B cell (primary cell): ENCODE measurements around the gene KRIT1. TPM values are rescaled to one million over a fixed set of nuclear protein-coding genes. Genes with fewer than 3 reads are reported as not detected.

Experiments used
- ATAC-seq: fragments of 200-7000 bp; cut with Tn5 transposase; one replicate; pipeline ENCODE4 v1.10.0; 2021; ENCODE audit warnings: low read depth, mild to moderate bottlenecking, moderate number of reproducible peaks, moderate library complexity
- CTCF ChIA-PET: fragments of 350-600 bp; sonication (Branson Sonifier 250); formaldehyde crosslinking; loops from one replicate; lab custom pipeline; 2021; ENCODE audit warnings: antibody characterized with exemption, inconsistent platforms; lab: Charles Lee
- POLR2A ChIA-PET: fragments of 350-600 bp; sonication (Branson Sonifier 250); formaldehyde crosslinking; loops from one replicate; lab custom pipeline; 2021; ENCODE audit warnings: antibody characterized with exemption; lab: Charles Lee
- DNase-seq: peaks from one replicate; pipeline ENCODE4 v3.0.0; 2013
- H2AFZ ChIP-seq: 2 replicates; pipeline ENCODE4 v1.6.1; 2012; ENCODE audit warnings: mild to moderate bottlenecking, low read depth, low read length; ENCODE audit not compliant: insufficient read depth, poor library complexity, severe bottlenecking
- H3K27ac ChIP-seq, 2 donors: 1 replicate in 1 of 2; 2 replicates in 1 of 2; pipeline ENCODE4 v1.5.1; 2012 to 2013; ENCODE audit warnings: low read length in 2 of 2, mild to moderate bottlenecking in 2 of 2, moderate library complexity in 1 of 2
- H3K27me3 ChIP-seq, 4 experiments: fragments of 200-600 bp in 1 of 4; sonication (generic) in 1 of 4; replicated peaks in 1 of 4; 1 replicate in 2 of 4; 2 replicates in 2 of 4; pipeline versions ENCODE4 v1.6.1 to v1.7.0; 2013 to 2016; ENCODE audit warnings: low read length in 3 of 4, mild to moderate bottlenecking in 2 of 4, mixed read lengths in 1 of 4, moderate library complexity in 1 of 4; ENCODE audit not compliant: insufficient read depth in 4 of 4, control insufficient read depth in 3 of 4; ENCODE audit errors: control extremely low read depth in 1 of 4
- H3K36me3 ChIP-seq, 2 experiments: replicated peaks in 1 of 2; 1 replicate in 1 of 2; 2 replicates in 1 of 2; pipeline versions ENCODE4 v1.6.1 to v1.7.1; 2013; ENCODE audit warnings: low read length in 1 of 2; ENCODE audit not compliant: insufficient read depth in 2 of 2, control insufficient read depth in 1 of 2; ENCODE audit errors: control extremely low read depth in 1 of 2, extremely low read depth in 1 of 2
- H3K4me1 ChIP-seq, 2 donors: fragments of 200-600 bp in 1 of 2; sonication (generic) in 1 of 2; 1 replicate in 1 of 2; 2 replicates in 1 of 2; pipeline versions ENCODE4 v1.5.1 to v1.6.1; 2013 to 2017; ENCODE audit warnings: low read length in 2 of 2; ENCODE audit not compliant: control insufficient read depth in 2 of 2, insufficient read depth in 2 of 2
- H3K4me2 ChIP-seq: replicated peaks from 2 replicates; pipeline ENCODE3; 2012; ENCODE audit warnings: mild to moderate bottlenecking, low read depth, low read length; ENCODE audit not compliant: poor library complexity, severe bottlenecking
- H3K4me3 ChIP-seq, 5 experiments: fragments of 200-600 bp in 1 of 5; sonication (generic) in 1 of 5; 1 replicate in 3 of 5; 2 replicates in 2 of 5; pipeline versions ENCODE4 v1.5.1 to v1.7.0; 2011 to 2016; ENCODE audit warnings: low read length in 4 of 5, mild to moderate bottlenecking in 4 of 5, low read depth in 2 of 5, control low read depth in 1 of 5, moderate library complexity in 1 of 5; ENCODE audit not compliant: insufficient read depth in 1 of 5; ENCODE audit errors: control extremely low read depth in 1 of 5, extremely low read depth in 1 of 5
- H3K79me2 ChIP-seq: fragments of 200-600 bp; sonication (generic); one replicate; pipeline ENCODE4 v1.6.0; 2016; ENCODE audit warnings: low read length; ENCODE audit not compliant: control insufficient read depth, insufficient read depth
- H3K9ac ChIP-seq: fragments of 200-600 bp; sonication (generic); 2 replicates; pipeline ENCODE4 v1.6.1; 2017; ENCODE audit warnings: mild to moderate bottlenecking, low read length, moderate library complexity
- H3K9me3 ChIP-seq, 3 donors: one replicate each; pipeline versions ENCODE4 v1.6.1 to v1.7.1; 2013; ENCODE audit warnings: low read length in 2 of 3; ENCODE audit not compliant: control insufficient read depth in 2 of 3, insufficient read depth in 1 of 3; ENCODE audit errors: control extremely low read depth in 1 of 3
- H4K20me1 ChIP-seq: 2 replicates; pipeline ENCODE4 v1.6.0; 2012; ENCODE audit warnings: mild to moderate bottlenecking, low read length; ENCODE audit not compliant: insufficient read depth, control insufficient read depth, poor library complexity, severe bottlenecking
- H3K27ac Mint-ChIP-seq: one replicate; pipeline ENCODE4 v1.8.0; 2021; ENCODE audit warnings: mixed read lengths
- H3K27me3 Mint-ChIP-seq: one replicate; pipeline ENCODE4 v1.8.0; 2021; ENCODE audit warnings: mixed read lengths
- H3K4me1 Mint-ChIP-seq: one replicate; pipeline ENCODE4 v1.8.0; 2021; ENCODE audit warnings: mixed read lengths
- H3K4me3 Mint-ChIP-seq: one replicate; pipeline ENCODE4 v1.8.0; 2021; ENCODE audit warnings: mixed read lengths
- H3K9me3 Mint-ChIP-seq: one replicate; pipeline ENCODE4 v1.8.0; 2022; ENCODE audit warnings: mixed read lengths; ENCODE audit not compliant: insufficient read depth
- CTCF ChIP-seq: fragments of 200-600 bp; IDR thresholded peaks from one replicate; pipeline ENCODE4 v1.8.0; 2022; ENCODE audit warnings: antibody characterized with exemption, mild to moderate bottlenecking
- EZH2 ChIP-seq: IDR thresholded peaks from 2 replicates; pipeline ENCODE4 v1.6.1; 2012; ENCODE audit warnings: borderline replicate concordance, low read depth, mild to moderate bottlenecking, moderate library complexity, low read length; ENCODE audit not compliant: insufficient read depth, poor library complexity, severe bottlenecking
- WGBS: methylation state at CpG from one replicate; pipeline ENCODE4 v1.1.5; 2013; ENCODE audit warnings: missing lambda C conversion rate; ENCODE audit not compliant: insufficient coverage; 5-methylcytosine and 5-hydroxymethylcytosine counted together
- intact Hi-C: fragments of 100-400 bp; cut with micrococcal nuclease; formaldehyde crosslinking; loops from one replicate; pipeline ENCODE4 v1.10.0; 2022
- polyA plus RNA-seq: library from polyadenylated mRNA; depleted of rRNA; stranded (reverse); fragments of >200 nt; gene quantifications from 2 replicates; pipeline ENCODE4 v1.2.3, GENCODE V29; 2012
- total RNA-seq, 2 donors: library from RNA; stranded (reverse); fragments of 120-200 nt in 1 of 2; gene quantifications; 1 replicate in 1 of 2; 2 replicates in 1 of 2; pipeline versions ENCODE4 v1.2.3 to v1.2.4, GENCODE V29; 2013 to 2022

Gene KRIT1
- total and polyA plus RNA-seq, 2 donors (not counting 1 experiment from before 2014, with no cell fraction given), result 25.0 to 78.1 TPM

GRCh38 chr7:92244808-92245486 lies 767 bp downstream of the KRIT1 start:
- peak overlapping the region; percentile 48 to 82 (median 66) for H3K4me3 ChIP-seq
- DNase-seq, result no peak
- TF ChIP-seq CTCF, result no peak
- TF ChIP-seq EZH2, result no peak
- peaks cover 66% of the 10 kb centered on the region for H3K79me2 ChIP-seq
- peaks cover 15 to 31% of the 10 kb centered on the region in 2 donors for H3K4me1 ChIP-seq
- no peak for ATAC-seq
- peaks cover 5% of the 10 kb centered on the region in 2 experiments for H3K36me3 ChIP-seq
- Mint-ChIP-seq H3K9me3 (no peaks in the 10 kb centered on the region), H3K27ac (peak overlapping the region; percentile 99), H3K4me3 (peak overlapping the region; percentile 99), H3K27me3 (no peaks in the 10 kb centered on the region), H3K4me1 (peaks cover 39% of the 10 kb centered on the region)
- no peaks in the 10 kb centered on the region for H3K9me3 ChIP-seq
- H2AFZ ChIP-seq, result peak overlapping the region; percentile 100
- peak overlapping the region; percentile 96 for H3K9ac ChIP-seq
- CTCF ChIA-PET, result interaction anchor here (1.0 to 2.8 kb wide), 2 partner anchors 202 to 283 kb away, joined by 3 to 16 read pairs; partner anchors contain the start of genes GATAD1, PEX1 and RBM48
- 0% methylated on average over 4 of the region's 11 CpGs for WGBS
- H4K20me1 ChIP-seq, result no peaks in the 10 kb centered on the region
- intact Hi-C loops, result loop anchor here (1.0 to 5.0 kb wide), 8 partner anchors 66 to 987 kb away; partner anchors contain the start of genes AKAP9, CYP51A1, FAM133B and GATAD1
- H3K4me2 ChIP-seq, result peak overlapping the region; percentile 91
- H3K27me3 ChIP-seq, result no peaks in the 10 kb centered on the region
- peak overlapping the region; percentile 84 to 97 for H3K27ac ChIP-seq
- POLR2A ChIA-PET, result interaction anchor here (0.6 to 2.3 kb wide), 3 partner anchors 12 to 284 kb away, joined by 3 to 15 read pairs (median 10); partner anchors contain the start of genes CYP51A1, PEX1 and RBM48

GRCh38 chr7:92242972-92243371 lies 2.7 kb downstream of the KRIT1 start:
- Mint-ChIP-seq H3K4me1 (peaks cover 36% of the 10 kb centered on the region), H3K27ac (no peak overlapping the region), H3K27me3 (no peaks in the 10 kb centered on the region), H3K4me3 (no peak overlapping the region), H3K9me3 (no peaks in the 10 kb centered on the region)
- no peaks in the 10 kb centered on the region for H4K20me1 ChIP-seq
- no peaks in the 10 kb centered on the region for H3K27me3 ChIP-seq
- H3K36me3 ChIP-seq, result peaks cover 13 to 21% of the 10 kb centered on the region in 2 experiments
- no peaks in the 10 kb centered on the region for H3K9me3 ChIP-seq
- ChIA-PET CTCF (no interaction called here), POLR2A (no interaction called here)
- DNase-seq, result no peak
- TF ChIP-seq CTCF (no peak), EZH2 (no peak)
- no peak overlapping the region for H3K27ac ChIP-seq
- peaks cover 46% of the 10 kb centered on the region for H3K79me2 ChIP-seq
- peaks cover 15 to 27% of the 10 kb centered on the region in 2 donors for H3K4me1 ChIP-seq
- intact Hi-C loops, result no loop called here
- ATAC-seq, result no peak
- no CpG with 5 or more reads among the region's 6 CpGs for WGBS
- H3K4me3 ChIP-seq, result no peak overlapping the region
- H3K9ac ChIP-seq, result no peak overlapping the region
- no peak overlapping the region for H2AFZ ChIP-seq
- H3K4me2 ChIP-seq, result no peak overlapping the region
